Activated naive CD4-positive, alpha-beta T cell treated with anti-CD3 and anti-CD28 coated beads for 36 hours (primary cell): ENCODE data around the gene AJUBA. TPM values are rescaled to one million over a fixed set of nuclear protein-coding genes. Genes with fewer than 3 reads are reported as not detected.

ENCODE experiments used
- CTCF ChIA-PET: fragments of 350-600 bp; sonication (Branson Sonifier 250); formaldehyde crosslinking; loops from one replicate; lab custom pipeline; 2021; ENCODE audit warnings: antibody characterized with exemption; lab: Charles Lee
- DNase-seq: peaks from one replicate; pipeline ENCODE4 v3.0.0-alpha.2; 2020
- H3K27ac Mint-ChIP-seq: one replicate; pipeline ENCODE4 v1.8.0; 2021; ENCODE audit warnings: mild to moderate bottlenecking, mixed read lengths
- H3K27me3 Mint-ChIP-seq: one replicate; pipeline ENCODE4 v1.8.0; 2021; ENCODE audit warnings: low read depth, mixed read lengths
- H3K36me3 Mint-ChIP-seq: one replicate; pipeline ENCODE4 v1.8.0; 2021; ENCODE audit warnings: low read depth, mixed read lengths
- H3K4me1 Mint-ChIP-seq: one replicate; pipeline ENCODE4 v1.8.0; 2021; ENCODE audit warnings: low read depth, mixed read lengths
- H3K4me3 Mint-ChIP-seq: one replicate; pipeline ENCODE4 v1.8.0; 2021; ENCODE audit warnings: mild to moderate bottlenecking, moderate library complexity, mixed read lengths
- H3K9me3 Mint-ChIP-seq: one replicate; pipeline ENCODE4 v1.8.0; 2021; ENCODE audit warnings: mixed read lengths
- intact Hi-C: fragments of 100-400 bp; cut with micrococcal nuclease; formaldehyde crosslinking; loops from one replicate; pipeline ENCODE4 v1.15.1; 2023
- total RNA-seq, 2 experiments: library from RNA; stranded (reverse); gene quantifications; one replicate each; pipeline ENCODE4 v1.2.3, GENCODE V29; 2021

The AJUBA gene
- total RNA-seq, 2 experiments from 2014 or later, result 2.1 to 2.8 TPM

DNA sequence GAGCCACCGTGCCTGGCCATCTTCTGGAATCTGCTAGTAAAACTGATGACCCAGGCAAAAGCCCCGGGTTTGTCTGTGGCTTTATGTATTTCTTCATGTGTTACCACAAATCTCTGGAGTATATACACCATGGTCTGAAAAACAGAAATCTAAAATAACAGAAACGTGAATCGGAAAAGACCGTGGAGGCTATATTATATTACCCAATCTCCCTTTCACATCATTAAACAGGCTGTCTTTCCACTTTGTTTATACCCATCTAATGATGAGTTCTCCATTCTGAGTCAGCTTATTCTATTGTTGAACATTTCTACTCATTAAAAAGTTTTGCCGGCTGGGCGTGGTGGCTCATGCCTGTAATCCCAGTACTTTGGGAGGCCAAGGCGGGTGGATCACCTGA, 9.5 kb upstream of the AJUBA start:
- no peaks in the 10 kb centered on the region for H3K27me3 Mint-ChIP-seq
- no peak overlapping the region for H3K4me3 Mint-ChIP-seq
- DNase-seq, result no peak
- CTCF ChIA-PET, result interaction anchor here (0.8 to 18.5 kb wide), 5 partner anchors 10 to 119 kb away, joined by 3 to 713 read pairs (median 6); partner anchors contain the start of genes AJUBA and CDH24
- H3K36me3 Mint-ChIP-seq, result peaks cover 1% of the 10 kb centered on the region
- intact Hi-C loops, result no loop called here
- H3K27ac Mint-ChIP-seq, result no peak overlapping the region
- H3K9me3 Mint-ChIP-seq, result no peaks in the 10 kb centered on the region
- no peaks in the 10 kb centered on the region for H3K4me1 Mint-ChIP-seq

DNA sequence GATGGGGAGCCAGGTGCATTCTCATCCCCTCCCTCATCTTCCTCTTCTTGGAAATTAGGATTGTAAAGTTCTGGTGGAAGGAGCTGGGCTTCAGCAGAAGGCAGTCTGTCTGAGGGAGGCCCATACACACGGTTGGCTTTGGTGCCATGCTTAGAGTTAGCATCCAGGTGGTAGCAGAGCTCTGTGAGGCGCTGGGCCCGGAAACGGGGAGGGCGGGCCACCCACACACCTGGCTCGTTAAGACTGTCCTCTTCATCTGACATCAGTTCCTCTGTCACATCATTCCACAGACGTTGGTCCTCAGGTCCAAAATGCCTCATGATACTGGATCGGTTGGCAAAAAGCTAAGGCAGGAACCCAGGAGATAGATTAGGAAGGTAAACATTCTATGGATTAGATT, 4.9 kb upstream of the AJUBA start:
- Mint-ChIP-seq H3K36me3 (peaks cover 1% of the 10 kb centered on the region), H3K4me1 (no peaks in the 10 kb centered on the region), H3K9me3 (no peaks in the 10 kb centered on the region), H3K27me3 (no peaks in the 10 kb centered on the region), H3K4me3 (no peak overlapping the region), H3K27ac (no peak overlapping the region)
- DNase-seq, result no peak
- intact Hi-C loops, result loop anchor here (2.0 kb wide), 1 partner anchor 200 kb away; no protein-coding TSS in a partner anchor
- CTCF ChIA-PET, result interaction anchor here (0.6 to 18.5 kb wide), 21 partner anchors 14 to 194 kb away, joined by 3 to 713 read pairs (median 13); partner anchors contain the start of genes CDH24, HAUS4, PRMT5 and PSMB11

DNA sequence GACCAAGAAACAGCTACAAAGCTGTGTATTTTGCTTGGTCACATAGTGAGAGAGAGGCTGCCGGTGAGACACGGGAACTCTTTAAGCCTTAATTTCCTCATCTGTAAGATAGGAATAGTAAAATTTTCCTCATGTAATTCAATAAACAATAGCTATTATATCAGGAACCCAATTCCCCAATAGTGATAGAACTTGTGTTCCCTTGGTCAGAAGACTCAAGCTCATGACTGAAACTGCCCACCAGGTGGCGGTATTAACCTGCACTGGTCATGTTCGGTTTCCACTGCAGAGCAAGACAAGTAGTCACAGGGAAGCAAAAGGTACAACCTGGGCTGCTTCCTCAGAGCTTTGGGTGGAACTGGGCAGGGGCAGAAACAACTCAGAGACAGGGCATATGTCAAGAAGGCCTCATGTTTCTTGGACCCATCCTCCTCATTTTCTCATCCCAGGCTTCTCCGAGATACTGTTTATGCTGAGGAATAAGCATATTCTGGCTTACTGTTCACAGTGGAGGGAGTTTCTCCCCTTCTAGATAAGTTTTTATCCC, 4.2 kb upstream of the AJUBA start:
- no peaks in the 10 kb centered on the region for H3K9me3 Mint-ChIP-seq
- no peaks in the 10 kb centered on the region for H3K27me3 Mint-ChIP-seq
- no peak overlapping the region for H3K4me3 Mint-ChIP-seq
- intact Hi-C loops, result loop anchor here (1.0 to 2.0 kb wide), 3 partner anchors 21 to 200 kb away; no protein-coding TSS in a partner anchor
- peak; percentile 97 for DNase-seq
- H3K36me3 Mint-ChIP-seq, result no peaks in the 10 kb centered on the region
- H3K4me1 Mint-ChIP-seq, result no peaks in the 10 kb centered on the region
- no peak overlapping the region for H3K27ac Mint-ChIP-seq
- CTCF ChIA-PET, result interaction anchor here (0.6 to 18.5 kb wide), 50 partner anchors 10 to 1923 kb away, joined by 3 to 713 read pairs (median 5); partner anchors contain the start of genes ACIN1, CDH24, HAUS4 and OXA1L

DNA sequence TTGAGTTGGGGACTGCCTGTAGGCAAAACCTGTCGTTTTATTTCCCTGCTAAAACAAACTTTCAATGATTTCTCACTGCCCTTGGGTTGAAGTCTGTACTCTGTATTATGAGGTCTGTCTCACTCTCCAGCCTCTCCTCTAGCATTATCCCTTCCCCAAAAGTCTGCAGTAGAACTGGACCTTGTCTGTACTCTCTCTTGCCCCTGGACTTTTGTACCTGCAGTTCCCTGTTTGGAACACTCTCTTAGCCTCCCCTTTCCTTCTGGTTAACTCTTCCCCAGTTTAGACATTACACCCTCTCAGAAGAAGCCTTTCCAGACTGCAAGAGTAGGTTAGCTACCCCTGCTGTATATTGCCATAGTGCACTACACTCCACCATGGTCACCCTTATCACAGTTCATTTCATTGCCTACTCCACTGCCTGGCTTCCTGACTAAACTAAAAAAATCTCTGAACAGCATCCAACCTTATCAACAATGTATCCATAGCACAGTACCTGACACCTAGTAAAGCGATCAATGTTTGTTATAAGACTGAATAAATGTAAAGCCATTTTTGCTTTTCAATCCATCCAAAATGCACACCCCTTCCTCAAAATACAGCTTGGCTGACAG, 3.6 kb upstream of the AJUBA start:
- no peak overlapping the region for H3K4me3 Mint-ChIP-seq
- H3K36me3 Mint-ChIP-seq, result no peaks in the 10 kb centered on the region

DNA sequence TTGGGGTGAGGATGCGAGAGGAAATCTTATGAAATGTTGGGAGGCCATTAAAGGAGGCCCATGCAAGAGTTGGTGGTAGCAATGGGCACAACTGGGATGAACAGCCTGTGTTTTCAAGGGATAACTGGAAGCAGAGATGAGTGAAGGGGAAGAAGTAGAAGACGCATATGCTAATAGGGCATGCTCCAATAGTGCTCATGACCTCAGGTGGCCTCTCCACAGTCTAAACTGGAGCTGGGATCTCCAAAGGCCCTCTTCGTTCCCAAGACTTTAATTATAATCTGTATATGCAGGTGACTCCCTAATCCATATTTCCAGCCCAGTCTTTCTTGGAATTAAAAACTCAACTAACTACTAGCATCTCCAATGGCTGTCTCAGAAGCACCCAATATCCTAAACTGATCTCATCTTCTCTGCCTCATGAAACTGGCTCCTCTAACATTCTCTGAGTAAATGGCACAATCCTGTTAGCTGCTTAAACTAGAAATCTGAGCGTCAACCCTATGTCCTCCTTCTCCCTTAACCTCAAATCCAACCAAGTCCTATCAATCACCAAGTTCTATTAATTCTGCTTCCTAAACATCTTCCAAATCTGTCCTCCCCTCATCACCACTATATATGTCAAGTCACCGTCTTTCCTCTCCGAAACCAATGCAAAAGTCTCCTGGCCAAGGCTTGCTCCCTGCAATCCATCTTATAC, 2.8 kb upstream of the AJUBA start:
- H3K4me3 Mint-ChIP-seq, result no peak overlapping the region
- no peaks in the 10 kb centered on the region for H3K4me1 Mint-ChIP-seq
- H3K27me3 Mint-ChIP-seq, result no peaks in the 10 kb centered on the region
- intact Hi-C loops, result no loop called here
- H3K36me3 Mint-ChIP-seq, result no peaks in the 10 kb centered on the region
- no peaks in the 10 kb centered on the region for H3K9me3 Mint-ChIP-seq
- CTCF ChIA-PET, result interaction anchor here (0.5 to 18.5 kb wide), 23 partner anchors 12 to 292 kb away, joined by 3 to 713 read pairs (median 13); partner anchors contain the start of genes ACIN1, C14orf119, CDH24 and PRMT5
- no peak overlapping the region for H3K27ac Mint-ChIP-seq
- no peak for DNase-seq

More for the DNA sequence above, 3.6 kb upstream of the AJUBA start:
- Mint-ChIP-seq H3K9me3 (no peaks in the 10 kb centered on the region), H3K27ac (no peak overlapping the region), H3K27me3 (no peaks in the 10 kb centered on the region), H3K4me1 (no peaks in the 10 kb centered on the region)
- CTCF ChIA-PET, result interaction anchor here (0.6 to 18.5 kb wide), 52 partner anchors 11 to 1923 kb away, joined by 3 to 713 read pairs (median 5); partner anchors contain the start of genes ACIN1, CDH24, HAUS4 and OXA1L
- no peak for DNase-seq
- intact Hi-C loops, result loop anchor here (1.0 to 2.0 kb wide), 3 partner anchors 21 to 201 kb away; no protein-coding TSS in a partner anchor

DNA sequence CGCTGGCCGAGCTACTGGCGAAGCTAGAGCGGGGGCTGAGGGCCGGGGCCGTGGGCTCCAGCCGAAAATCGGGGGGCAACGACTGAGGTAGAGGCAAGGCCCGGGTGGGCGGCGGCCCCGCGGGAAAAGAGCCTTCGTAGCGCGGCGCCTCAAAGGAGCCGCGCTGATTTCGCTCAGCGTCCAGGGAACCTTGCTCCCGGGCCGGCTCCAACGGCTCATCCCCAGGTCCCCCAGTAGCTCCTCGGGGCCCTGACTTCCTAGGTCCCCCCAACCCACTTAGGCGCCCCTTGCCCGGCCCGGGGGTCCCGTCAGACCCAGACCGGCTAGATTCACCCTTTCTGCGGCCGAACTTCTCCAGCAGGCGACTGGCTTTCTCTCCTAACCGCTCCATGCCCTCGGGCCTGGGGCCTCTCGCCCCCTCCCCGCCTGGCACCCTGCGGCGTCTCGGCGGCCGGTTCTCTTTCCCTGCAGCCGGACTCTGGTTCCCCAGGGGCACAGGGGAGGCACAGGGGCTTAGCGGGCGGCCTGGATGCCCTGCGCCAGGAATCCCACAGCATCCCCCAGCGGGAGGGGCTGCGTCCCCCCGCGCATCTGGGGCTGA, 375 bp downstream of the AJUBA start:
- H3K4me3 Mint-ChIP-seq, result peak overlapping the region; percentile 61
- intact Hi-C loops, result loop anchor here (1.0 to 2.0 kb wide), 3 partner anchors 25 to 411 kb away; partner anchors contain the start of gene PPP1R3E
- H3K4me1 Mint-ChIP-seq, result no peaks in the 10 kb centered on the region
- no peak for DNase-seq
- no peaks in the 10 kb centered on the region for H3K36me3 Mint-ChIP-seq
- H3K9me3 Mint-ChIP-seq, result no peaks in the 10 kb centered on the region
- no peak overlapping the region for H3K27ac Mint-ChIP-seq
- no peaks in the 10 kb centered on the region for H3K27me3 Mint-ChIP-seq
- CTCF ChIA-PET, result interaction anchor here (0.7 to 18.5 kb wide), 24 partner anchors 9 to 425 kb away, joined by 3 to 713 read pairs (median 6); partner anchors contain the start of genes CDH24, HAUS4 and PRMT5

DNA sequence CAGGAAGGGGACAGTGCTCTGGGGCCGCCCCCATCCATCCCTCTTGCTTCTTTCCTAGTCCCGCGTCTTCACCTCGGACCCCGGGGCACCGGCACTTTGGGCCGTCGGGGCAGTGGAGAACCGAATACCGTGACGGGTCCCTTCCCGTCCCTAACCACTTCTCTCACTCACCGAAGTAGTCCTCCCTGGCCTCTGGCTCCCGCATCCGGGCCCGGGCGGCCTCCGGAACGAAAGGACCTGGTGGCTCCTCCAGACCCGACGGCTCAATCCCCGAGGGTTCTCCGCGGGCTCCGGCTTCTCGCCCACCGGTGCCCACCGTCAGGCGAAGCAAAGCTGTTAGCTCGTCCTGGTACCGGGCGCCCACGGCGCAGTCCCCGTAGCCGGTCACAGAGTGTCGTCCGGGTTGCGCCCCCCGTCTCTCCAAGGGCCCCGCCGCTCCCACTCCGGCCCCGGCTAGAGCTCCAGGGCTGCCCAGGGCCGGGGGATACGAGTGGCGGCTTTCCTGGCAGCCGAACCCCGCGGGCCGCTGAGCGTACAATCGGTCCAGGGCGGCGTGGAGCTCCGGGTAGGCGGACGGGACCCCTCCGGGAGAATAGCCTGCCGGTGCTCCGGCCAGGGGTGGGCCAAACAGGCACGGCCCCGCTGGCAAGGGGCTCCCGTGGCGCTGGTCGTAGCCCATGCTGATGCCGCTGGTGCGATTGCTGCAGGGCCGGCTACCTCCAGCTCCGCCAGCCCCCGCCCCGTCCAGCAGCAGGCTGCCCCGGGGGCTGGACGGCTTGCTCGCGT, 1.1 kb downstream of the AJUBA start:
- intact Hi-C loops, result no loop called here
- Mint-ChIP-seq H3K27me3 (no peaks in the 10 kb centered on the region), H3K4me3 (peak overlapping the region; percentile 61), H3K9me3 (no peaks in the 10 kb centered on the region), H3K27ac (no peak overlapping the region), H3K36me3 (no peaks in the 10 kb centered on the region), H3K4me1 (no peaks in the 10 kb centered on the region)
- peak; percentile 27 for DNase-seq
- CTCF ChIA-PET, result interaction anchor here (0.5 to 18.5 kb wide), 14 partner anchors 9 to 159 kb away, joined by 3 to 713 read pairs (median 8); partner anchors contain the start of genes CDH24 and HAUS4

DNA sequence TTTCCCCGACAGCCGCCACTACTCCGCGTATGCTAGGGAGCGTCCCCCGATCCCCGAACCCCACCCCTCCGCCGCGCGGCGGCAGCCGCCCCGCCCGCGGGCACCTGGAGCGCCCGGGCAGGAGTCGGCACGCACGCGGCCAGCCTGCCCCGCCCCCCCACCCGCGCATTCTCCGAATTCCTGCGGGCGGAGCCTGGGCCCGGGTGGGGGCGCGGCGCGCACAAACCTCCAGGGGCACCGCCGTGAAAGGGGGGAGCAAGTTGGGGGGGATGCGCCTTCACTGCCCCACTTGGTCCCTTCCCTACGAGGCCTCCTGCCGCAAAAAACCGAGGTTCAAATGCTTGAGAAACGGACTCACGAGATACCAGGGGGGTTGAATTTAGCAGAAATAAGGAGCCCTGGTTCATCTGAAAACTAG, 1.7 kb downstream of the AJUBA start:
- Mint-ChIP-seq H3K4me1 (no peaks in the 10 kb centered on the region), H3K27ac (no peak overlapping the region), H3K36me3 (no peaks in the 10 kb centered on the region), H3K9me3 (no peaks in the 10 kb centered on the region), H3K4me3 (peak overlapping the region; percentile 43), H3K27me3 (no peaks in the 10 kb centered on the region)
- intact Hi-C loops, result no loop called here
- CTCF ChIA-PET, result interaction anchor here (0.6 to 18.5 kb wide), 6 partner anchors 8 to 88 kb away, joined by 3 to 713 read pairs (median 5); partner anchors contain the start of gene CDH24
- peak; percentile 37 for DNase-seq

DNA sequence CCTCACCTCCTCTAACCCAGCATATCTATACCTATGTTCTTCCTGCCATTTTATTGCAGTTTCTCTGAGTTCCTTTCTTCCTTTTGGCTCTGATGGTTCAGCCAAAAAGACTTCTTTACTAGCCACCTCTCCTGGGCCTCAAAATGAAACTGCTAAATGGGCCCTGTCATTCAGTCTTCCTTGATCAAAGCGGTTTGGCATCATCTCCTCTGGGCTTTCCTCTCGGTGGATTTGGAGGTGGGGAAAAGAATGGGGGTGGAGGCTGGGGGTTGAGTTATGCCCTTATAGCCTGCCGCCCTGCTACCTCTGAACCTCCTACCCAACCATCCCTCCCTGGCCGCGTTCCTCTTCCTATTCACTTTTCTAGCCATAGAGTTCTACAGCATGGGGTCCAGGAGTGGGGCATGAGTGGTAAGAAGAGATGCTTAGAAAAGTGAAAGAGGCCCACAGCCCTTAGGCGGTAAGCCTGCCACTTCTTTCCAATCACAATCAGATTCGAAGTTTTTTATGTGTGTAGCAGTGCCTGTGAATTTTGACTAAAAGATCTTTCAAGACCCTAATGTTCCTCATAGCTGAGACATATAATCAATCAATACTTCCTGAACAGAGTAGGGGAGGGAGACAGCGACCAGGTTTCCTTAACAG, 2.5 kb downstream of the AJUBA start:
- Mint-ChIP-seq H3K36me3 (no peaks in the 10 kb centered on the region), H3K4me3 (peak overlapping the region; percentile 28), H3K4me1 (no peaks in the 10 kb centered on the region), H3K27ac (no peak overlapping the region), H3K9me3 (no peaks in the 10 kb centered on the region), H3K27me3 (no peaks in the 10 kb centered on the region)
- DNase-seq, result no peak
- CTCF ChIA-PET, result interaction anchor here (1.0 to 18.5 kb wide), 2 partner anchors 76 to 89 kb away, joined by 3 to 713 read pairs; partner anchors contain the start of gene CDH24
- intact Hi-C loops, result no loop called here

DNA sequence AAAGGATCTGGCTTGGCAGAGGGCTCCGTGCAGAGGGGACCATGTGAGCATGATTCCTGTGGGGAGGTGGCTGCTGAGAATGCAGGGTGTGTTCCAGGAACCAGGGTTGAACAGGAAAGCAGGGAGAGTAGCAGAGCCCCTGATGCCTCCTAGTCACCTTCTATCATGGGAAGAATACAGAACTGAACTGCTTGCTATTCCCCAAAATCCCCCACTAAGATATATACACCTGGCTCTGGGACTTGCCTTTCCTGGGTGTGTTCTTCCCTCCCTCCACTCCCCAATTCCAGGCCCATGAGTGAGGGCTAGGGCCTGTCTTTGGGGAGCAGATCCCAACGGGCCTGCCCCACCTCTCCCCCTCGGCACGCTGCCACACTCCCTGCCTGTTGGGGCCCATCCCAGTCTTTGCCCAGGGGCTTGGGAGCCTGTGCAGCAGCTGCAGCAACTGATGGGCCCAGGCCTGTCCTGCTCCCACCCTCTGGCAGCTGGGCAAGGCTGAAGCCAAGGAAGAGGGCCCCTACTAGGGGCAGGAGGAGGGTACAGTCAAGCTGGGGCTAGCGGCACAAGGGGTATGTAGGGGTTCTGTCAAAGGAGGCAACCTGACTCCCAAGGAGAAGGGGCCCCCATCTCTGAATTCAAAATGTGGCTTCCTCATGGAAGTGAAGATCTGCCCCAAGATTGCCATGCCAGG, 3.2 kb downstream of the AJUBA start:
- Mint-ChIP-seq H3K9me3 (no peaks in the 10 kb centered on the region), H3K27me3 (no peaks in the 10 kb centered on the region), H3K4me1 (no peaks in the 10 kb centered on the region), H3K4me3 (no peak overlapping the region), H3K36me3 (no peaks in the 10 kb centered on the region), H3K27ac (no peak overlapping the region)
- intact Hi-C loops, result no loop called here
- DNase-seq, result no peak
- CTCF ChIA-PET, result interaction anchor here (18.5 kb wide), 1 partner anchor 77 kb away, joined by 713 read pairs; the partner anchor contains the start of gene CDH24
